Endodermal cell (in vitro differentiated cells): ENCODE data around the gene TRAK1. TPM values are rescaled to one million over a fixed set of nuclear protein-coding genes. Genes with fewer than 3 reads are reported as not detected.
A peak's percentile ranks its signal among the peaks of the same experiment; 100 is the strongest.

ENCODE experiments used
- DNase-seq: peaks from one replicate; pipeline ENCODE4 v3.0.0-alpha.2; 2017
- H3K27ac ChIP-seq: 2 replicates; pipeline ENCODE4 v1.5.1; 2013; ENCODE audit warnings: mild to moderate bottlenecking, low read depth, low read length, moderate library complexity
- H3K27me3 ChIP-seq: 2 replicates; pipeline ENCODE4 v1.6.1; 2013; ENCODE audit warnings: mild to moderate bottlenecking, low read length, moderate library complexity; ENCODE audit not compliant: insufficient read depth, control insufficient read depth, poor library complexity, severe bottlenecking
- H3K36me3 ChIP-seq: 2 replicates; pipeline ENCODE4 v1.7.0; 2013; ENCODE audit warnings: mild to moderate bottlenecking, low read length, moderate library complexity; ENCODE audit not compliant: control insufficient read depth, insufficient read depth
- H3K4me1 ChIP-seq: one replicate; pipeline ENCODE4 v1.7.0; 2013; ENCODE audit warnings: low read length; ENCODE audit not compliant: control insufficient read depth, insufficient read depth
- H3K4me3 ChIP-seq: 2 replicates; pipeline ENCODE4 v1.5.1; 2013; ENCODE audit warnings: mild to moderate bottlenecking, low read length, moderate library complexity
- H3K9ac ChIP-seq: 2 replicates; pipeline ENCODE4 v1.6.1; 2013; ENCODE audit warnings: mild to moderate bottlenecking, low read length, moderate library complexity; ENCODE audit not compliant: poor library complexity, severe bottlenecking; ENCODE audit errors: extremely low read depth
- H3K9me3 ChIP-seq: 2 replicates; pipeline ENCODE4 v1.6.1; 2013; ENCODE audit warnings: mild to moderate bottlenecking, low read length, moderate library complexity; ENCODE audit not compliant: control insufficient read depth
- H3K27ac Mint-ChIP-seq: 2 replicates; pipeline ENCODE4 v1.8.0; 2020; ENCODE audit warnings: mixed read lengths
- H3K27me3 Mint-ChIP-seq: 2 replicates; pipeline ENCODE4 v1.8.0; 2021; ENCODE audit warnings: mild to moderate bottlenecking, mixed read lengths; ENCODE audit not compliant: insufficient read depth
- H3K36me3 Mint-ChIP-seq: 2 replicates; pipeline ENCODE4 v1.8.0; 2020; ENCODE audit warnings: low read depth, mixed read lengths
- H3K4me1 Mint-ChIP-seq: 2 replicates; pipeline ENCODE4 v1.8.0; 2020; ENCODE audit warnings: mixed read lengths
- H3K4me3 Mint-ChIP-seq: 2 replicates; pipeline ENCODE4 v1.8.0; 2020; ENCODE audit warnings: mild to moderate bottlenecking, moderate library complexity, mixed read lengths
- H3K9me3 Mint-ChIP-seq: 2 replicates; pipeline ENCODE4 v1.8.0; 2020; ENCODE audit warnings: mild to moderate bottlenecking, mixed read lengths
- CTCF ChIP-seq: fragments of 200-600 bp; sonication (generic); conservative IDR thresholded peaks from 2 replicates; pipeline ENCODE4 v1.5.0; 2021; ENCODE audit warnings: antibody characterized with exemption, mild to moderate bottlenecking
- WGBS, 2 experiments: methylation state at CpG; one replicate each; pipeline versions ENCODE4 v1.1.5 to v1.1.7; 2013; ENCODE audit warnings: missing lambda C conversion rate in 2 of 2, mixed read lengths in 1 of 2; ENCODE audit not compliant: insufficient coverage in 1 of 2, insufficient read length in 1 of 2; 5-methylcytosine and 5-hydroxymethylcytosine counted together
- total RNA-seq, 2 donors: library from RNA; stranded (reverse); fragmentation: NEBNext Ultra II Directional in 1 of 2; extraction: Animal tissue kit (Norgen Biotek cat#: 25700) in 1 of 2; gene quantifications; 2 replicates in 1 of 2; 3 replicates in 1 of 2; pipeline ENCODE4 v1.2.1, GENCODE V29; 2021

The TRAK1 gene
- total RNA-seq, 2 donors from 2014 or later = 29.8 to 31.0 TPM

- Mint-ChIP-seq H3K4me1 (peaks cover 20% of the 10 kb centered on the region), H3K27me3 (no peaks in the 10 kb centered on the region), H3K36me3 (no peaks in the 10 kb centered on the region), H3K9me3 (no peaks in the 10 kb centered on the region), H3K27ac (peak overlapping the region; percentile 40), H3K4me3 (no peak overlapping the region)
- no peak overlapping the region for H3K4me3 ChIP-seq
- TF ChIP-seq CTCF = no peak
- no peaks in the 10 kb centered on the region for H3K9me3 ChIP-seq
- no peaks in the 10 kb centered on the region for H3K27me3 ChIP-seq
- H3K4me1 ChIP-seq = peaks cover 7% of the 10 kb centered on the region
- WGBS, 2 experiments = 100% methylated on average over 1 of the region's 1 CpG; no CpG with 5 or more reads in 1 of the 2 experiments
- no peak overlapping the region for H3K9ac ChIP-seq
- no peaks in the 10 kb centered on the region for H3K36me3 ChIP-seq
- peak overlapping the region; percentile 13 for H3K27ac ChIP-seq
- no peak for DNase-seq
Measured at GRCh38 chr3:42062464-42062863, 28.7 kb upstream of the TRAK1 start.

- TF ChIP-seq CTCF = no peak
- H3K9me3 Mint-ChIP-seq = no peaks in the 10 kb centered on the region
- no peak overlapping the region for H3K4me3 Mint-ChIP-seq
- H3K36me3 ChIP-seq = no peaks in the 10 kb centered on the region
- H3K36me3 Mint-ChIP-seq = no peaks in the 10 kb centered on the region
- no peak for DNase-seq
- H3K27me3 Mint-ChIP-seq = no peaks in the 10 kb centered on the region
- no peaks in the 10 kb centered on the region for H3K9me3 ChIP-seq
- peaks cover 7% of the 10 kb centered on the region for H3K4me1 ChIP-seq
- no peaks in the 10 kb centered on the region for H3K27me3 ChIP-seq
- H3K4me3 ChIP-seq = no peak overlapping the region
- peak overlapping the region; percentile 56 for H3K27ac Mint-ChIP-seq
- WGBS, 2 experiments = 81 to 95% methylated on average over 2 to 6 of the region's 6 CpGs
- H3K4me1 Mint-ChIP-seq = peaks cover 18% of the 10 kb centered on the region
- H3K9ac ChIP-seq = no peak overlapping the region
- peak overlapping the region; percentile 47 for H3K27ac ChIP-seq
Measured at GRCh38 chr3:42063888-42064287, 27.3 kb upstream of the TRAK1 start.

DNA sequence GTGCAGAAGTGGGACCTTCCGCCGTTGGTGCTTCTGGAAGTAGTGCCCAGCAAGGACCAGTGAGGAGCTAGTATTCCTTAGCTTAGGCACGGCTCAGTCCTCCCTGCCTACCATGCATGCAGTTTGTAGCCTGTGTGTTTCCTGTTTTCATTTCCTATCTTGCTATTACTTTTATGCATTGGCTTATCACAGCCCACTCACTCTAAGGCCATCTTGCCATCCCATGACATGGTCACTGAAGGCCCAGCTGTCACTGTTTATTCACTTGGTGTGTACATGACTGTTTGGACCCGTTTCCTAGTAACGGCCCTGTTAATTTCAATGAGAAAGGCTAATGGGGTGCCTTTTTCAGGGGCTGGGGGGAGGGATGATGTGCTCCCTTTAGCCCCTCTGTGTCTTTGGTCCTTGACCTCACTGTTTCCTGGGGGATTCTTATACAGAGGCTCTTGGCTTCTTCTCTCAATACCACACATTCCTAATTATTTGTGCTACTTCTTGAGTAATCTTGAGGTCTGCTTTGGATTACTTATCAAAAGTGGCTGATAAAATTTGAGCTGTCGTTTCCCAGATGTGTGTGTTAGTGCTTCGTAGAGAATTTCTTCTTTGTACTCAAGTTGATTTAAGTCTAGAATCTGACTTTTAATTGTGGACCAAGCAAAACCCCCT is 24.5 kb upstream of the TRAK1 start:
- Histone ChIP-seq H3K4me3 (no peak overlapping the region), H3K27ac (peak overlapping the region; percentile 92), H3K36me3 (no peaks in the 10 kb centered on the region), H3K9ac (no peak overlapping the region), H3K9me3 (no peaks in the 10 kb centered on the region), H3K27me3 (no peaks in the 10 kb centered on the region), H3K4me1 (peaks cover 7% of the 10 kb centered on the region)
- Mint-ChIP-seq H3K4me3 (no peak overlapping the region), H3K36me3 (no peaks in the 10 kb centered on the region), H3K9me3 (no peaks in the 10 kb centered on the region), H3K4me1 (peaks cover 18% of the 10 kb centered on the region), H3K27ac (peak overlapping the region; percentile 60), H3K27me3 (no peaks in the 10 kb centered on the region)
- no peak for TF ChIP-seq CTCF
- 83 to 87% methylated on average over 5 to 7 of the region's 7 CpGs for WGBS, 2 experiments
- peak; percentile 59 for DNase-seq
